Cortex of kidney (tissue), 1 donor: ENCODE data around the gene KCNK3.

Experiments used
- DNase-seq: peaks from one replicate; lab custom pipeline; 2025; lab: John Stamatoyannopoulos, UW

KCNK3 gene

DNA sequence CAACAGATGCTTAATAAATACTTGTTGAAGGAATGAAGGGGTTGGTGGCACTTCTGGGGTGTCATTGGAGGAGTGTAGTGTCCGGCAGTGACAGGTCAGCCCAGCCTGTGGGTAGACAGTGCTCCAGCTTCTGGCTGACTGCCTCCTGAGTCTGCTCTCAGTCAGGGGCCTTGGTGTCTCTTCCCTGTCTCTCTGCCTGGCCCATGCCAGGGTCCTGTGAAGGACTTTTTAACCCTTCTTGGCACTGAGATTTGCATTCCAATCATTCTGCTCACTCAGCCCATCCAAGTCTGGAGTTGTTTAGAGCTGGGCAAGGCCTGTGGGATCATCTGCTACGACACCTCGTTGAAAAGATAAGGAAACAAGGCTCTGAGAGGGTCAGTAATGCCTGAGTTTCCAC lies 1.4 kb upstream of the KCNK3 start:
- DNase-seq = no peak

DNA sequence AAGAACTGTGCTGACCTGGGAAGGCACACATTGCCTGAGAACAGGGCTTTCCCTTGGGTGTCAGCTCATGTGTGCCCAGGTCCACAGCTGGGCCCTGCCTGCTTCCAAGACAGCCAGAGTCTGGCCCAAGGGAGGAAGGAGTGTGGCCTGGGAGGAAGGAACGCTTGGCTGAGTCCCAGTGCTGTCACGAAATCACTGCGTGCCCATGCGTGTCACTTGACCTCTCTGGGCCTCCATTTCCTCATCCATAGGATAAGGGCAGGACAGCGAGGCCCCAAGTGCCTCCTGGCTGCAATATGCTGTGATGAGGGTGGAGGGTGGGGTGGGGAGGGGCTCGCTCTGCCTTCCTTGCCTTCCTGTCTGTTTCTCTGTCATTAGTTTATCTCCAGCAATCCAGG lies 642 bp upstream of the KCNK3 start:
- no peak for DNase-seq

DNA sequence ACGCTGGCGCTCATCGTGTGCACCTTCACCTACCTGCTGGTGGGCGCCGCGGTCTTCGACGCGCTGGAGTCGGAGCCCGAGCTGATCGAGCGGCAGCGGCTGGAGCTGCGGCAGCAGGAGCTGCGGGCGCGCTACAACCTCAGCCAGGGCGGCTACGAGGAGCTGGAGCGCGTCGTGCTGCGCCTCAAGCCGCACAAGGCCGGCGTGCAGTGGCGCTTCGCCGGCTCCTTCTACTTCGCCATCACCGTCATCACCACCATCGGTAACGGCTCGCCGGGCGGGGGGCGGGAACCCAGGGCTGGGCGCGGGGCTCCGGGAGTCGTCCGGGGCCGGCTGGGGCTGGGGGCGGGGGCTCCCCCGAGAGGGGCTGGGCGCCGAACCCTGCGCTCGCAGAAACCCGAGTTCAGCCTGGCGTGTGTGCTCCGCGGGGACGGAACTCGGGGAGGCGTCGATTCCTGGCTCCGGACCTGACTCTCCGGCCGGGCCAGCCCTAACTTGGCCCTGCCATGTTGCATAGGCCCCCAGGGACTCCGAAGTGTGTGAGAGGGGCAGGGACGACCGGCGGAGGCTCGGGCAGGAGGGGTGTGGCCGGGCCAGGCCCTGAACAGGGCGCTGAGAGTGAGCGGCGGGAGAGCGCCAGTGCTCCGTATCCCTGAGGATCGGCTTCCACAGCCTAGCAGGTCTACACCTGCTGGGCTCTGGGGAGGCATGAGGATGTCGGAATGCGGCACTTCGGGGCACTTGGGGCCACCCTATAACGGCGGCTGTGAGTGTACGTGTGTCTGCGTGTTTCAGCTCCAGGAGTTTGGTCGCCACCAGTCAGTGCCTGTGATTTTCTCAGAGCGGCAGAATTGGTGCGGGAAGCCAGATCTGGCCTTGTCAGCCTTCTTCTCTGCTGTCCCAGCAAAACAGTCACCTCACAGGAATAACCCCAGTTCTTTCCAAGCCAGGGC lies 651 bp downstream of the KCNK3 start:
- DNase-seq = no peak

DNA sequence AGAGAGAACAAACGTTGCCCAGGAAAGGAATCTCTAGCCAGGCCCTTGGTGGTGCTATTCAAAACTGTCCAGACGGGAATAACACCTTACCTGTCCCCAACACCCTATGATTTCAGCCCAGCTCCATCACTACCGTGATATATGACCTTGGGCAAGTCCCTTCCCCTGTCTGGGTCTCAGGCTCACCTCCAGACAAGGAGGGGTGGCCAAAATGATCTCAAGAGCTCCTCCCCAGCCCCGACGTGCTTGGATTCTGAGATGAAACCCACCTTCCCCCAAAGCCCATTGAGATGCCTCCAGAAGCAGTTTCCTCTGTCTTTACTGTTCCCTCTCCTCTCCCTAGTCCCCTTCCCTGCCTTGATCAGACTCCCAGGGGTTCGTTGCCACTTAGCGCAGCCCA lies 1.5 kb downstream of the KCNK3 start:
- DNase-seq = no peak

DNA sequence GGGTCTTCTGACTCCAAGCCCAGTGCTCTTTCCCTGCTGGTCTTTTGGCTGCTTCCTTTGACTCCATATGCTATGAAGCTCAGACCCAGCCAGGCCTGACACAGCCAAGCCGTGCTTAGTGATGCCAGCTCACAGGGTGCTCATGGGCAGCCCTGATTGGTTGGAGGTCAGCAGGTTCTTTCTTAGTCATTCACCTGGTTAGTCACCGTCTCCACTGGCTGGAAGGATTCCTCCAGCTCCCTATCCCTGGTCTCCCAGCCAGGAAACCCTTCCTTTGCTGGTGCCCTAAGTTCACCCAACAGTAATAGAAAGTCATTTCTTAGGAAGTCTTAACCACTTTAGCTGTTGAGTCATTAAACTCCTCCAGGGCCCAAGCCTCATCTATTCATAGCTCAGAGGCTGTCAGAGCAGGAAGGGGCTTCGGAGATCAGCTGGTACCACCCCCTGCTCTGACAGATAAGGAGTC lies 3.9 kb downstream of the KCNK3 start:
- no peak for DNase-seq

DNA sequence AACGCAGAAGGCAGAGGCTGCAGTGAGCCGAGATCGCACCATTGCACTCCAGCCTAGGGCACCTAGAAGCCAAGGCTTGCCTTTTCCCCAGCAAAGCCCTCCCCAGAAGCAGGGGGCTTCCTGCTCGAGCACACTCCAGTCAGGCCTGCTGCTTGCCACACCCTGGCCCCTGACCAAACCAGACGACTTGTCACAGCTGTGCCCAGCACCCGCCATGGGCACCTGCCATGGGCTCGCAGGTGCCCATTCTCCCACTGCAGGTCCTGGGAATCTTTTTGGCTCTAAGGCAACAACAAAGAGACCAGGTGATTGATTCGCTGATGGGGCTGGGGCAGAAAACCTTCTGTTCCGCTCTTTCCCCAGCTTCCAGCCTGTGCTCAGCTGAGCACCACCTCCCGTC lies 4.9 kb downstream of the KCNK3 start:
- DNase-seq = no peak

DNA sequence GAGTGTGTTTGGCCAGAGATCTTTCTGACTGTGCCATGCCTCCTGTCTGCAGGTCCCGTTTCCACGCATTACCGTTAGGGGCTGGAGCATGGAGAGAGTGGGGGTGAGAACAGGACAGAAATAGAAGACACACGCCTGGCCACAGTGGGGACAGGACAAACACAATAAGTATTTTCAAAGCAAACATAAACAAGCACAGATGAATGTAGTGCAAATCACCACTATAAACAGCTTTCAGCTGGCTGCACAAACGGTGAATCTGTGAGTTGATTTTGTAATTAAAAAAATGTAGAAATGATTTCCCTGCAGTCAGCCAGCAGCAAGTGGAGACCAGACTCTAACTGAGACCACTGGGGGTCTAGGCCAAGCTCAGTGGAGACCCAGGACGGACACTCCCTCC lies 6.8 kb downstream of the KCNK3 start:
- DNase-seq = no peak

DNA sequence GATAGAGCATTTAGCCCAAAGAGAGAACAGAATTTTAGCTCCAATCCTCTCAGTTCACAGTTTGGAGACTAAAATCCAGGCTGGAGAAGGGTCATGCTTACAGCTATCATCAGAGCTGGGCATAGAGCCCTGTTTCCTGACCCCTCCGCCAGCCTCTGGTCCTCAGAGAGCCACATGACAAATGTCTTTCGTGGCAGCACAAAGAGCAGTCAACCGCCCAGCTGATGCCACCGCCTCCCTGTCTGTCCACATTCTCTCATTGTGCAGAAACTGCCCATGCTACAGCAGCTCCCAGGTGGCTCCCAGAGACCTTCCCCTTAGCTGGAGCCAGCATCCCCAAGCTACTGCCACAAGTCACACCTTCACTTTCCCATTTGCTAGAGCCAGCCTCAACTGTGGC lies 7.6 kb downstream of the KCNK3 start:
- DNase-seq = no peak

DNA sequence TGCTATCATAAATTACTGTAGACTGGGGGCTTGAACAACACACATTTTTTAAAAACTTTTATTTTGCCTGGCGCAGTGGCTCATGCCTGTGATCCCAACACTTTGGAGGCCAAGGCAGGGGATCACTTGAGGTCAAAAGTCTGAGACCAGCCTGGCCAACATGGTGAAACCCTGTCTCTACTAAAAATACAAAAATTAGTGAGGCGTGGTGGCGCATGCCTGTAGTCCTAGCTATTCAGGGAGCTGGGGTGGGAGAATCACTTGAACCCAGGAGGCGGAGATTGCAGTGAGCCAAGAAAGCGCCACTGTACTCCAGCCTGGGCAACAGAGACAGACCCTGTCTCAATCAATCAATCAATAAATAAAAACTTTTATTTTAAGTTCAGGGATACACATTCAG lies 9.1 kb downstream of the KCNK3 start:
- DNase-seq = no peak

DNA sequence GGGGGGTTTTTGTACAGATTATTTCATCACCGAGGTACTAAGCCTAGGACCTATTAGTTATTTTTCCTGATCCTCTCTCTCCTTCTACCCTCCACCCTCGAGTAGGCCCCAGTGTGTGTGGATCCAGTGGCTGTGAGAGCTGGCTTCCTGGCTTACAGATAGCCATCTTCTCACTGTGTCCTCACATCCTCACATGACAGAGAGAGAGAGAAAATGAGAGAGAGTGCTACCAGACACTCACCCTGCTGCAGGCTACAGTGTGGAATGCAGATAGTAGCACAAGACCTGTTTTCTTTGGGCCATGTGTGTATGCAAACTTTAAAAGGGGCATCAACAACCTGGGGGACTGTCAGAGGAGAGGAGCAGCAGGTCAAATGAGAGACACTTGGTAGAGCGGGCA lies 9.5 kb downstream of the KCNK3 start:
- no peak for DNase-seq

DNA sequence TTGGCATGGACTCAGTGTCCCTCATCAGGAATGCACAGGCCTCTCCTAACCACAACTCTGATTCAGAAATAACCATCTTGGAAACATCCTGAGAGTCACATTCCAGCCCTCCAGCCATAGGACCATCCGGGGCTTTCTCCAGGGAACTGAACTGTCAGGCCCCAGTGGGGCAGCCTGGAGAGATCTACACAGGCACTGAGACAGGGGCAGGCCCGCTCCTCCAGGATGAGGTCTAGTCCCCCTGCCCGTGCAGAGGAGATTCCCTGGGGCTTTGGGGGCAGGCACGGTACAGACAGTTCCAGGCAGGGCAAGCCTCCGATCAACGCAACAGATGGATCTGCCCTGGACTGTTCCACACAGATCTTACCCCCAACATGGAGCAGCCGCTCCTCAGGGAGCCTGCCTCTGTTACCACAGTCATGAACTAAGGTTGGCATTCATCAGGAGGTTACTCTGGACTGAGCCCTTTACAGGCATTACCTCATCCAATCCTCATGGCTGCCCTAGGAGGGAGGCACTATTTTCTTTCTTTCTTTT lies 12.0 kb downstream of the KCNK3 start:
- DNase-seq = no peak

DNA sequence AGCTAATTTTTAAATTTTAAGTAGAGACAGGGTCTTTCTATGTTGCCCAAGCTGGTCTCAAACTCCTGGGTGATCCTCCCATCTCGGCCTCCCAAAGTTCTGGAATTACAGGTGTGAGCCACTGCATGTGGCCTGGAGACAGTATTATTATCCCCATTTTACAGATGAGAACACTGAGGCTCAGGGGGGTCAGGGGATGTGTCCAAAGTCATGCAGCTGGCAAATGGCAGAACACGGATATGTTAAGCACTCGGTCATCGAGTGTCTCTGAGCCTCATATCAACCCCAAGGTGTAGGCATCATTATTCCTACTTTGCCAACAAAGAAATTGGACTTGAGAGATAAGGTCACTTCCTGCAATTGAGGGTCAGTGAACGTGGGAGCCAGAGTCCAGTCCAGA lies 12.6 kb downstream of the KCNK3 start:
- no peak for DNase-seq

DNA sequence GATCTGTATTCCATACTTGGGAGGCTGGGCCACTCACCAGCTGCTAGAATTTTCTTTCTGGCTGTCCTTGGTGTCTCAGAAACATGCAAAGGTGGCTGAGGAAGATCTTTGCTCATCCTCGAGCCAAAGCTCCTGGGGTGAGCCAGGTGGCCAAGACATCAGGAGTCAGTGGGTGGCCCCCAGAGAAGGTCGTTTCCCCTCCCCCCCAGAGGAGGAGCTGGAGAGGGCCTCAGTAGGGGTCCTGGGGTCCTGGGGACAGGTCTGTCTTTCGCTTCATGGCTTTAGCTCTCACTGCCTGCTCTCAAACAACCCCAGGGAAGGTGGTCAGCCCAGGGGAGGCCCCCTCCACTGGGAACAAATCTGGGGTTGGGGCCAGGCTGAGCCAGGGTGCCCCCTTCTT lies 13.6 kb downstream of the KCNK3 start:
- DNase-seq = no peak

DNA sequence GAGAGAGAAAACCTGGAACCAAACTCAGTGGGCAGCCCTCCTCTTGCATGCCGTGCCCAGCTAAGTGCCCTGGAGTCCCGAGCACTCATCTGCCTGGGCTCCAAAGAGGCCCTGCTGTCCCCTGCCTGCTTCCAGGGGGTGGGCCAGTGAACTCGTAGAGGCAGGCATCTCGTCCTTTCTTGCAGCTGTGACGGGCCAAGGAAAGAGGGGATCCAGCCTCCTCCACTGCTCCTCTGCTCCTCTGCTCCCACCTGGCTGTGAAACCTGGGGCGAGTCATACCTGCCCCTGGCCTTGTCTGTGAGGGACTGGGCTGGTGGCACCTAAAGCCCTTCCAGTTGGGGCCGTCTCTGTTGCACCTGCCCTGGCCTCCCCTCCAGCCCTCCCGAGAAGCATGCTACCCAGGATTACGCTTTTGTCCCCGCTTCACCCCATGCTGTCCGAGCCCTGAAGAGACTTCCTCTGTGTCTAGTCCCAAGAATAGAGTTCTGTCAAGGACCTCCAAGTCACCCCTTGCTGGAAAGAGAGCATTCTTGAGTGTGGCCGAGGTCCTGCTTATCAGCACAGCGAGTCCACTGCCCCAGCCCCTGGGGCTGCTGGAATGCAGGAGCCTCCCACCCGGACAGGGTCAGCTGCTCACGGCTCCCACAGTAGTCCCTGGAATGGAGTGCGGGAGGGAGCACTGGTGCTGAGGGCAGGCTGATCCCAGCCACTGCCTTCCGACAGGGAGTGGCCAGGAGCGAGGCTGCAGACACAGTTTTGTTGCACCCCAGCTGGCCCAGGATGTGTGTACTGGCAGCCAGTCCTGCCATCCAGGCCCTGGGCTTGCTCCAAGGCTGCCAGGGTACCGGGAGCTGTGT lies 14.3 kb downstream of the KCNK3 start:
- DNase-seq = no peak

DNA sequence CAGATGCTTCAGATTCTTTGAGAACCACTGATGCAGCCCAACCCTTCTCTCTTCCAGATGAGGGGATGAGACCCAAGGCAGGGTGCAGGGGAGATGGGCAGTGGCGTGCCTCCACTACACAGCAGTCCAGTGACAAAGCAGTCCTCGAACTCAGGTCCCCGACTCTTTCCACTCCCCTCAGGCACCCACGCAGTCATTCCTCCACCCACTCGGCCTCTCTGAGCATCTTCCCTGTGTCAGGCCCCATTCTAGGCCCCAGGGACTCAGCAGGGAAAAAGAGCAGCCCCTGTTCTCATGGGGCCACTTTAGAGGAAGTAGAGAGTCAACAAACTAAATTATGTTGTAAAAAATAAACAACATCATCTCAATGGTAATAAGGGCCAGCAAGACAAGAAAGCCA lies 15.2 kb downstream of the KCNK3 start:
- DNase-seq = no peak

DNA sequence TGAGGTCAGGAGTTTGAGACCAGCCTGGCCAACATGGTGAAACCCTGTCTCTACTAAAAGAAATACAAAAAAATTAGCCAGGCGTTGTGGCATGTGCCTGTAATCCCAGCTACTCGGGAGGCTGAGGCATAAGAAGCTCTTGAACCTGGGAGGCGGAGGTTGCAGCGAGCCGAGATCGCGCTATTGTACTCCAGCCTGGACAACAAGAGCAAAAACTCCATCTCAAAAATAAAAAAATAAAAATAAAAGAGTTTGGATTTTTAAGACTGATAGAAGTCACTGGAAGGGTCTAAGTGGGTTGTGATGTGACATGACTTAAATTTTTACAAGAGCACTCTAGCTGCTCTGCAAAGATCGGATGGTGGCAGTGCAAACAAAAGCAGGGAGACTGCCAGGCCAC lies 15.9 kb downstream of the KCNK3 start:
- no peak for DNase-seq

DNA sequence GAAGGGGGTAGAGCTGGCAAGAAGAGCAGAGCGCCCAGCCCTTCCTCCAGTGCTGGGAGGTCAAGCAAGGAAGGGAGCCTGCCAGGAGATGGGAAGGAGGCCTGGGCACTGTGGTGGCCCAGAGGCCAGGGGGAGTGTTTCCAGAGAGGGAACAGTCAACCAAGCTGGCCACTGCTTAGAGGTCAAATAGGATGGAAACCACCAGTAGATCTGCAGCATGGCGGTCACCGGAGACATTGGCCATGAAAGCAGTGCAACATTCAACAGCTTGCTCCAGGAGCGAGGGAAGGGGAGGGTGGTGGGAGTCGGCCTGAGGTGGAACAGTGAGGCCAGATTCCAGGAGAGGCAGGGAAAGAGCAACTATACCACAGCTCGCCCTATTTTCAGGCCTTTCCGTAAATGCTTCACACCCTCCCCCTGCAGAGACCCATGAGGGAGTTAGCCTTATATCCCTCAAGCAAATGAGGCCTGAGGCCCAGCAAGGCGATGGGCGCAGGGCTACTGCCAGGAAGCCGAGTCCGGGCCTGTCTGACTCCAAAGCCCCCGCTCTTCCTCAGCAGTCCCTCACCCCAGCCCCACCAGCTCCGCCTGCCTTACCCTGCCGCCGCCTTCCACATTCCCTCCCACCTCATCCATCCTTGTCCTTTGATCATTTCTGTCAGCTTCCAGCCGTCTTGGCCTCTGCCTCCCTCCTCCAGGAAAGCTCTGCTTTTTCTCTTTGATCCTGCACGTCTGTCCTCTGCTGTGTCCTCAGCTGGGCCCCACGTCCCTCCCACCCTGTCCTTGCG lies 17.0 kb downstream of the KCNK3 start:
- no peak for DNase-seq

DNA sequence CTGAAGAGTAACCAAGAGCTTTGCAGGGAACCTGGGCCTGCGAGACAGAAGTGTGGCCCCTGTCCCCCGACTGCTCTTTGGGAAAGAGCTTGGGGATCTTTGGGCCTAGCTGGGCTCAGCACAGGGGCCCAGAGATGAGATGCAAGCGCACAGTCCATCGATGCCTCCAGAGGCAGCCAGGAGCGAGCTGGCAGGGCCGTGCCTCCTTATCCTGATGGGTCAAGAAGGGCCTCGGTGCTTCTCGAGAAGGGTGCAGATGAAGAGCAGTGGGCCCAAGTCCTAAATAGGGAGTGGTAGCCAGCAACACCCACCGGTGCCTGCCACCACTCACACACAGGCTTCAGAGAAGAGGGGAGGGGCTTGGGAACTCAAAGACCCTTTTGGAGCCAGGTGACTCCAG lies 17.6 kb downstream of the KCNK3 start:
- no peak for DNase-seq

DNA sequence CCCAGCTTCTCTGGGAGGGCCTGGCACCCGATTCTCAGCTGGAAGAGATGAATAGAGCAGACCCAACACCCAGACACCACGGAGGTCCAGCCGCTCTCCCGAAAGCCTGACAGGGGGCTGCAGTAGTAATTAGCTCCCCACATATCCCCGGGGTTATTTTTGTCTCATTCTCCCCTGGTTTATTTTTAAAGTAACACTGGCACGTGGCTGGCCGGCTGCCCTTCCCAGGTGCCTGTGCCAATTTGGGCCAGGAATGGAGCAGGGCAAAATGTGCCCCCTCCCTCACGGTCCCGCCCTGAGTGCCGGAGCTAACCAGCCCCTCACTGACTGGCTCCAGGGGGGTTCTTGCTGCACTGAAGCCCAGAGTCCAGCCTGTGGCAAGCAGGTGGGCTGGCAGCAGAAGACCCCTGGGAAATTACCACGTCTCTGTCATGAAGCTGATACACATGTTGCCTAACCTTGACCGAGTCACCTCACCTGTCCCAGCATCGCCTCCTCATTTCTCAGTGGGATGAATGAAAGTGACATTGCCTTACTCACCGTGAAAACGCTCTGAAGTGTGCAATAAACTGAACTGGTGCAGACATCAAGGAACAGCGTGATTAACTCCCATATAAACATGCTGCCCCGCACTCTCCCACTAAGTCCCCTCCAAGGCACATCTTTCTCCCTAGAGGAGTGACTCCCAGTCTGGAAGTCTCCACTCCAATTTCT lies 18.4 kb downstream of the KCNK3 start:
- no peak for DNase-seq

DNA sequence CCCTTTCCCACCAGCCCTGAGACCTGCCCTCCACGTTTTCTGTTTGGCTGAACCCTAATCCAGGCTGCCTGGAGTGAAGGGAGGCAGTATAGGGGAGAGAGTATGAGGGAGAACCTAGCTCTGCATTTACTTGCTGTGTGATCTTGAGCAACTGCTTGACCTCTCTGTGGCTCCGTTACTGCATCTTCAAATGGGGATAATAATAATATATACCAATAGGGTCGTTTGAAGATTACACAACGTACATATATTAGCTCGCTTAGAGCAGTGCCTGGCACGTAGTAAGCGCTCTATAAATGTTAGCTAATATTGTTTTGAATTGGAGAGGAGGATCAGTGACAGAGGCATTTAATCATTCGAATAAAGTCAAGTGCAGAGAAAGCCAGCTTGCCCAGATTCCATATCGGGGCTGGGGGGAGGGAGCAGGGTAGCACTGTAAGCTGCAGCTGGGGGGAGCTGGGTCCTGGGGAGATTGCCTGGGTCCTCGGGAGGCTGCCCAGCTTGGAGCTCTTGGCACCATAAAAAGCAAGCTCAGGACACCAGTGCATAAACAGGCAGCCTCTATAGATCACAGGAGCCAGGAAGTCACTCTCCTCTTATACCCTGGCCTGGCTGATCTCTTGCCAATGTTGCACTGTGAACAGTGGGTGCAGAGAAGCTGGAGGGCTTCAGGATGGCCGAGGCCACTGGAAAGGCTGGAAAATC lies 19.1 kb downstream of the KCNK3 start:
- DNase-seq = no peak
